Measurements from ENCODE around the gene PTX3.

The PTX3 gene

GRCh38 chr3:157436583-157437291 is at the start of gene PTX3:
Gene PTX3, plus strand, starts transcription at chr3:157436850. Its CDS starts 84 bp downstream, at chr3:157436934.
- no peak for DNase-seq

DNA sequence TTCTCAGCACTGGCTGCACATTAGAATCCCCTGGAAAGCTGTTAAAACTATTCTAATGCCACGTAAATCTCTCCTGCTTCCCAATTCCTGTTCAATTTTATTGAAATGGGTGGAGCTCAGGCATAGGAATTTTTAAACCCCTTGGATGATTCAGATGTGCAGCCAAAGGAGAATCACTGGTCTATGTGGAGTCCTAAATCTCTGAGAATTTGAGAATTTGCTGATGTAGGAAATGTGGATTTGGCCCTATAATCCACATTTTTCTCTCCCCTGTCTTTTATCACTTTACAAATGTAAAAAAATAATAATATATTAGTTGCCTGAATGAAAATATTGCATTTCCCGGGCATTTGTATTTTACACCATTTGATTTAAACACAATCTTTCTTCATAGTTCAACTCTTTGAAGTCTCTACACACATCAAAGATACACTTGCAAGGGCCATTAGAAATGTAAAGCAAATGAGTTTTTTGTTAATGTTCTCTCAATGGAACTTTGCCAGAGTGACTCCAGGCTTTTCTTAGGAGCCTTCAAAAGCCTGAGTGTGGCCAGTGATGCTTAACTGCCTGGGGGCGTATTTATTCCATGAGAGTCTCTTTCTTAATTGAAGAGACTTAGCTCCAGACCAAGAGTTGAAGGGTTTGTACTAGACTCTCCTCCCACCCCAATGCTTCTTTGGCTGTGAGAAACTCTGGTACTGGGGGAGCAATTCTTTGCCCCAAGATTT is 48.8 kb upstream of the PTX3 start:
- no peak for DNase-seq

GRCh38 chr3:157388976-157389375 is 47.7 kb upstream of the PTX3 start:
- no peak for DNase-seq

- no peak for DNase-seq
Observed at GRCh38 chr3:157390713-157391515, 45.7 kb upstream of the PTX3 start.

- no peak for DNase-seq
Observed at GRCh38 chr3:157392104-157392503, 44.5 kb upstream of the PTX3 start.

DNA sequence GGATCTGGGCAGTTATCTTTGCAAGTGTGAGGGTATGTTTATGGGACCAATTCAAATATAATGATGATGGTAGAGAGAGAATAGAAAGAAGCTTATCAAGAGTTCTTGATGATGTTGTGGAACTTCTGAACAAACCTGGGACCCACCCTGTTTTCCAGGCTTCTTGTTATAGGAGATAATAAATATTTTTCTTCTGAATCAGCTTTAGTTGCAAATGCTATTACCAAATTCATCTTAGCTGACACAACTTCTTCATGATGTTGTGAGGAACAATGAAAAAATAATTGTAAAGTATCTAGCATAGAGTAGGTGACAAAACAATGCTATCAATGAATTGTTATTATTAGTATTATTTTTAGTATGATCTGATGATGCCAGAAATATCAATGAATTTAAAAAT is 43.5 kb upstream of the PTX3 start:
- DNase-seq = no peak

- DNase-seq = no peak
Observed at GRCh38 chr3:157394411-157394810, 42.2 kb upstream of the PTX3 start.

DNA sequence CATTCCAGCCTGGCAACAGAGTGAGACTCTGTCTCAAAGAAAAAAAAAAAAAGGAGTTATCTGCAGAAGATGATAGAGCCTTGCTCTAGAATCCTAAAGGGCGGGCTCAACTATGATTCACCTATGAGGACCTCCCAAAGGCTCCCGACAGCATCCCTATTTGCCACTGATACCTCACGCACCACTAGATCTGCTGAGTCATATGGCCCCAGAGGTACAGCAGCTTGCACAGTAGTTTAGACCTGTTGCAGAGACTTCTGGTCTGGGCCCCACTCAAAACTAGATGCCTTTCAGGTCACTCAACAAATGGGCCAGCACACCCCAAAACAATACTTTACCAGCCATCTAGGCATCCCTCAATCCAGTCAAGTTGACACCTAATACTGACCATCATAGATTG is 38.1 kb upstream of the PTX3 start:
- no peak for DNase-seq

GRCh38 chr3:157404381-157404780 is 32.3 kb upstream of the PTX3 start:
- no peak for DNase-seq

DNA sequence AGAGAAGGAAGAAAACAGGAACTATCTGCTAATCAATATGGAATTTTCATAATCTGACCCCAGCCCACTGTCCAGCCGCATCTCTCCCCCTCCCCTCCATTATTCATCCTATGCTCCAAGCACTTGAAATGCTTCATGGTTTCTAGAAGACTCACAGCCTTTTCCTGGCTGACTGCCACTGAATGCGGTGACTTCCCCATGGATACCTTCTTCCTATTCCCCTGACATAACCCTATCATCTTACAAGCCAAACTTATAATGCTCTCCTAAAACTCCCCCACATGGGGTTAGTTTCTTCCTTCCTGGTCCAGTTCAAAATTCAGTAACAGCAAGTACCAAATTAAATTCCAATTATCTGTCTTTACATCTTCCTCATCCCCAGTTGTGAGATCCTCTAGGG is 31.2 kb upstream of the PTX3 start:
- DNase-seq = no peak

DNA sequence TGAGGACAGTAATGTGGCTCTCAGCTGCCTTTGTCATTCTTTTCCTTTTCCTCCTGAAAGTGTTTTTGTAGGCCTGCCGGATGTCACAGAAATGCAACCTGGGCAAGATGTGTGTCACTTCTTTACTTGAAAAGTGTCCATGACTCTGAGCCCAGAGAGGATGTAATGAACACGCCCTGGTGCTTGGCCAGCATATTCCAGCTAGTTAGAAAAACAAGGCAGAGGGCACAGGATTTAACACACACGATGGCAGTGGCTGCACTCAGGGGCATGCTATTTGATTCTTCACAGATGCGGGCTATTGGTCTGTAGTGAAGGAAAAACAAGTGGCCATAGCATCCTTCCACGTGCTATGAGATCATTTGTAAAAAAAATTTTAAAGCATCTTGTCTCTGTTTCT is 30.3 kb upstream of the PTX3 start:
- no peak for DNase-seq

DNA sequence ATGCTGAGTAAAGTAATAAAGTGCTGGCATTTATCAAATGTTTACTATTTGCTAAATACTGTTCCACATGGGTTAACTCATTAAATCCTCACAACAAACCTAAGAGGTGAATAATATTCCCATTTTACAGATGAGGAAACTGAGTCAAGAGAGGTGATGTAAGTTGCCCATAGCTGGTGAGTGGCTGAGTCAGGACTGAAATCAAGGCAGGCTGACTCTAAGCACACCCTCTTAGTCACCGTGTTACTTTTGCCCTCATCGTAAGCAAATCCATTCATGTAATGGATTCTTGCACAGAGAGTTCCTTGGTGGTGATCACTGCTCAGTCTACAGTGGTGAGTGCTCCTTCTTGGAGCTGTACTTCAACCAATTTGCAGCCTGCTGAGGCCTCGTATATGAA is 28.9 kb upstream of the PTX3 start:
- no peak for DNase-seq

DNA sequence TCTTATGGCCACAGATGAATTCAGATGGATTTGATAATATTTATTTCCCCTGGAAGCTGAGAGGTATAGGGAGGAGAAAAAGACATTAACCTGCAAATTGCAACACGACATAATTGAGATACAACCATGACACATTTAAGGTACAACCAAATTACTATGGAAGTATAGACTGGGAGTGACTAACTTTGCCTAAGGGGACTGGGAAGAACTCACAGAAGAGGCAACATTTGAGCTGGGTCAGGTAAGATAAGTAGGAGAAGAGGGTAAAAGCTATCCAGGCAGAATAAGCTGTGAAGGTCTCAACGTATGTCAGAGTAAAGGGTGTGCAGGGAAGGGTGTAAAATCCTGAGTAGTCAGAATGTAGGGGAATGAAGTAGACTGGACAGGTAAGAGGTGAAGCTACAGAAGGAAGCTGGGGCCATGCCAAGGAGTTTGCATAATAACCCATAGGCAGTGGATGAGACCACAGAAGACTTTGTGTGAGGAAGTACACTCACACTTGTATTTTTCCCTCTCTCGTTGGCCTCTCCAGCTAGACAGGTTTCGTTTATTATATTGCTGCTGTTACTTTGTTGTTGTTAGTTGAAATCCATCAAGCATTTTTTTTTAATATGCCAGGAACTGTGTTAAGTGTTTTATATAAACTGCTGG is 28.0 kb upstream of the PTX3 start:
- DNase-seq = no peak

GRCh38 chr3:157409516-157409915 is 27.1 kb upstream of the PTX3 start:
- DNase-seq = no peak

DNA sequence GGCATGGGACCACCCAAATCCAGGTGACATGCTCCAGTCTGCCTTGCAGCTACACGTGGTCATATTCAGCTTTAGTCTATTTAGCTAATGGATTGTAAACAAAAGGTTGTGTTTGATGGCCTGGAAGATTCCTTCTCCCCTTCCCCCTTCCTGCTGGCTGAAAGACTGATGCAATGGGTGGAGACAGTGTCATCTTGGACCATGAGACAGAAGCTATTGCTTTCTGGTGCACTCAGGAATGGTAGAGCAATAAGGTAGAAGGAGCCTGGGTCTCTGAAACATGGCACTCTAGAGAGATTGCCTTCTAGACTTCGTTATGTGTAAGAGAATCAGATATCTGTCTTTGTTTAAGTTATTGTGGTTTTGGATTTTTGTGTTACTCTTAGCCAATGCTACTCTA is 25.7 kb upstream of the PTX3 start:
- DNase-seq = no peak

GRCh38 chr3:157412323-157412855 is 24.3 kb upstream of the PTX3 start:
- DNase-seq = no peak

- DNase-seq = no peak
Observed at GRCh38 chr3:157414861-157415260, 21.8 kb upstream of the PTX3 start.

GRCh38 chr3:157416347-157417087 is 20.1 kb upstream of the PTX3 start:
- no peak for DNase-seq

- no peak for DNase-seq
Observed at GRCh38 chr3:157417247-157417646, 19.4 kb upstream of the PTX3 start.

DNA sequence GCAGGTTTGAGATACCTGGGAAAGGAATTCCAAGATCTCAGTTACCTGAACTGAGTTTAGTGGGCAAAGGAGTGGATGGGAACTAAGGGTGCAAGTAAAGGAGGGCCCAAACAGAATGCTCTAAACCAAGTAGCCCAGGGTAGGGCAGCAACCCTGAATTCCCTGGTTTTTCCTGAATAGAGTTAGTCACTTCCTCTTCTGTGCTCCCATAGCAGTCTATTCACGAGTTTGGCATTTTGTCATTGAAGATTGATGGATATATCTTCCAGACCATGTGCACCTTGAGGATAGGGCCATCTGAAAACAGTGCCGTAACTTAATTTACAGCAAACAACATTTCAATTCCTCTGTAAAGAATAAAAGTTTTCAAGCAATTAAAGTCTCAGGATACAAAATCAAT is 18.5 kb upstream of the PTX3 start:
- no peak for DNase-seq

GRCh38 chr3:157420606-157421130 is 16.0 kb upstream of the PTX3 start:
- no peak for DNase-seq

DNA sequence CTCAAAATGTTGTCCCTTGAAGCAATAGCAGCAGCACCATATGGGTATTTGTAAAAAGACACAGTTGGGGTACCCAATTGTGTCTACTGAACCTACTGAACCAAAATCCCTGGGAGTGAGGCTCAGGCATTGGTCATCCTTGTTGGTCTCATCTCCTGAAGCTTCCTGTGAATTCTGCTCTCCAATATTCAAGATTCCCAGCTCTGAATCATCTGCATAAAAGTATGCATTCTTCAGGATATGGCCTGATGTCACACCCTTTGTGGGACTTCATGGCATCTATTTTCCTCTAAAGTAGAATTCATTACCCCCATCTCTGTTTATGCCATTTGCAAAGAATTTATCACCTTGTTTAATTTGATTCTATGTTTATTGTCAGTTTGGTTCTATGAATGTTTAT is 13.3 kb upstream of the PTX3 start:
- no peak for DNase-seq
